ENCODE results near the gene TMEM214. TPM values are rescaled to one million over a fixed set of nuclear protein-coding genes. Genes with fewer than 3 reads are reported as not detected.

The TMEM214 gene
- total and polyA plus RNA-seq, 7 donors = 29.4 to 50.4 (median 35.8) TPM

DNA sequence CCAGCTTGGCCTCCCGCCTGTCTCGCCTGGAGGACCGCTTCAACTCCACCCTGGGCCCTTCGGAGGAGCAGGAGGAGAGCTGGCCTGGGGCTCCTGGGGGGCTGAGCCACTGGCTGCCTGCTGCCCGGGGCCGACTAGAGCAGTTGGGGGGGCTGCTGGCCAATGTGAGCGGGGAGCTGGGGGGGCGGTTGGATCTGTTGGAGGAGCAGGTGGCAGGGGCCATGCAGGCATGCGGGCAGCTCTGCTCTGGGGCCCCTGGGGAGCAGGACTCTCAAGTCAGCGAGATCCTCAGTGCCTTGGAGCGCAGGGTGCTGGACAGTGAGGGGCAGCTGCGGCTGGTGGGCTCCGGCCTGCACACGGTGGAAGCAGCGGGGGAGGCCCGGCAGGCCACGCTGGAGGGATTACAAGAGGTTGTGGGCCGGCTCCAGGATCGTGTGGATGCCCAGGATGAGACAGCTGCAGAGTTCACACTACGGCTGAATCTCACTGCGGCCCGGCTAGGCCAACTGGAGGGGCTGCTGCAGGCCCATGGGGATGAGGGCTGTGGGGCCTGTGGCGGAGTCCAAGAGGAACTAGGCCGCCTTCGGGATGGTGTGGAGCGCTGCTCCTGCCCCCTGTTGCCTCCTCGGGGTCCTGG, 50.1 kb downstream of the TMEM214 start:
- Histone ChIP-seq H3K9me3 (no peaks in the 10 kb centered on the region), H3K27ac (peak overlapping the region; percentile 85), H3K36me3 (ENCODE audit: insufficient read depth in 1 of 2, low read depth in 1 of 2) (no peaks in the 10 kb centered on the region), H3K4me1 (peaks cover 24% of the 10 kb centered on the region), H3K4me3 (peak overlapping the region; percentile 64), H3K27me3 (ENCODE audit: insufficient read depth in 3 of 3, low read length in 2 of 3) (no peaks in the 10 kb centered on the region)
- peak in 1 of 2 donors; percentile 30 for DNase-seq
- no peak for ATAC-seq
- 29 to 41% (median 37%) methylated on average over 22 to 27 of the region's 27 CpGs for WGBS, 3 donors
- TF ChIP-seq, protein P1, sequence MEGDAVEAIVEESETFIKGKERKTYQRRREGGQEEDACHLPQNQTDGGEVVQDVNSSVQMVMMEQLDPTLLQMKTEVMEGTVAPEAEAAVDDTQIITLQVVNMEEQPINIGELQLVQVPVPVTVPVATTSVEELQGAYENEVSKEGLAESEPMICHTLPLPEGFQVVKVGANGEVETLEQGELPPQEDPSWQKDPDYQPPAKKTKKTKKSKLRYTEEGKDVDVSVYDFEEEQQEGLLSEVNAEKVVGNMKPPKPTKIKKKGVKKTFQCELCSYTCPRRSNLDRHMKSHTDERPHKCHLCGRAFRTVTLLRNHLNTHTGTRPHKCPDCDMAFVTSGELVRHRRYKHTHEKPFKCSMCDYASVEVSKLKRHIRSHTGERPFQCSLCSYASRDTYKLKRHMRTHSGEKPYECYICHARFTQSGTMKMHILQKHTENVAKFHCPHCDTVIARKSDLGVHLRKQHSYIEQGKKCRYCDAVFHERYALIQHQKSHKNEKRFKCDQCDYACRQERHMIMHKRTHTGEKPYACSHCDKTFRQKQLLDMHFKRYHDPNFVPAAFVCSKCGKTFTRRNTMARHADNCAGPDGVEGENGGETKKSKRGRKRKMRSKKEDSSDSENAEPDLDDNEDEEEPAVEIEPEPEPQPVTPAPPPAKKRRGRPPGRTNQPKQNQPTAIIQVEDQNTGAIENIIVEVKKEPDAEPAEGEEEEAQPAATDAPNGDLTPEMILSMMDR (IDR thresholded peaks at IDR 0.05) = no peak
- intact Hi-C loops (cut with DNase I) = loop anchor here (1.0 to 5.0 kb wide), 2 partner anchors 33 to 46 kb away; no protein-coding TSS in a partner anchor

DNA sequence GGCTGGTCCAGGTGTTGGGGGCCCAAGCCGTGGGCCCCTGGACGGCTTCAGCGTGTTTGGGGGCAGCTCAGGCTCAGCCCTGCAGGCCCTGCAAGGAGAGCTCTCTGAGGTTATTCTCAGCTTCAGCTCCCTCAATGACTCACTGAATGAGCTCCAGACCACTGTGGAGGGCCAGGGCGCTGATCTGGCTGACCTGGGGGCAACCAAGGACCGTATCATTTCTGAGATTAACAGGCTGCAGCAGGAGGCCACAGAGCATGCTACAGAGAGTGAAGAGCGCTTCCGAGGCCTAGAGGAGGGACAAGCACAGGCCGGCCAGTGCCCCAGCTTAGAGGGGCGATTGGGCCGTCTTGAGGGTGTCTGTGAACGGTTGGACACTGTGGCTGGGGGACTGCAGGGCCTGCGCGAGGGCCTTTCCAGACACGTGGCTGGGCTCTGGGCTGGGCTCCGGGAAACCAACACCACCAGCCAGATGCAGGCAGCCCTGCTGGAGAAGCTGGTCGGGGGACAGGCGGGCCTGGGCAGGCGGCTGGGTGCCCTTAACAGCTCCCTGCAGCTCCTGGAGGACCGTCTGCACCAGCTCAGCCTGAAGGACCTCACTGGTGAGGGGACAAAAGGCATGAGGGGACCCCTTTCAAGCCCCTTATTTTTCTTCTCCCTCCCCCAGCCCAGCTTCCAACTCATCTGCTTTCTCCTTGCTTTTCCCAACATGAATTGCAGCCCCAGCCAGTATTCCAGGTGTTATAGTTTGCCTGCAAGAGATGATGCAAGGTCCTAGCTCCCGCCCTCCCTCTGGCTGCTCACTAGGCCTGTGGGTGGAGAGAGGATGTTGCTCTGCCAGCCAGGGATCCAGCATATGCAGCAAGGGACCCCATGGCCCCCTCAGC, 50.9 kb downstream of the TMEM214 start:
- intact Hi-C loops (cut with DNase I) = loop anchor here in 1 of 2 donors (5.0 kb wide), 1 partner anchor 46 kb away; no protein-coding TSS in a partner anchor
- Histone ChIP-seq H3K36me3 (ENCODE audit: insufficient read depth in 1 of 2, low read depth in 1 of 2) (no peaks in the 10 kb centered on the region), H3K27ac (peak overlapping the region; percentile 85), H3K4me3 (peak overlapping the region; percentile 64), H3K27me3 (ENCODE audit: insufficient read depth in 3 of 3, low read length in 2 of 3) (no peaks in the 10 kb centered on the region), H3K4me1 (peaks cover 24% of the 10 kb centered on the region), H3K9me3 (no peaks in the 10 kb centered on the region)
- 54 to 70% (median 56%) methylated on average over 17 to 20 of the region's 20 CpGs for WGBS, 3 donors
- peak in 1 of 2 donors; percentile 26 for DNase-seq
- TF ChIP-seq, protein P1 (IDR thresholded peaks at IDR 0.05) = no peak
- no peak for ATAC-seq

DNA sequence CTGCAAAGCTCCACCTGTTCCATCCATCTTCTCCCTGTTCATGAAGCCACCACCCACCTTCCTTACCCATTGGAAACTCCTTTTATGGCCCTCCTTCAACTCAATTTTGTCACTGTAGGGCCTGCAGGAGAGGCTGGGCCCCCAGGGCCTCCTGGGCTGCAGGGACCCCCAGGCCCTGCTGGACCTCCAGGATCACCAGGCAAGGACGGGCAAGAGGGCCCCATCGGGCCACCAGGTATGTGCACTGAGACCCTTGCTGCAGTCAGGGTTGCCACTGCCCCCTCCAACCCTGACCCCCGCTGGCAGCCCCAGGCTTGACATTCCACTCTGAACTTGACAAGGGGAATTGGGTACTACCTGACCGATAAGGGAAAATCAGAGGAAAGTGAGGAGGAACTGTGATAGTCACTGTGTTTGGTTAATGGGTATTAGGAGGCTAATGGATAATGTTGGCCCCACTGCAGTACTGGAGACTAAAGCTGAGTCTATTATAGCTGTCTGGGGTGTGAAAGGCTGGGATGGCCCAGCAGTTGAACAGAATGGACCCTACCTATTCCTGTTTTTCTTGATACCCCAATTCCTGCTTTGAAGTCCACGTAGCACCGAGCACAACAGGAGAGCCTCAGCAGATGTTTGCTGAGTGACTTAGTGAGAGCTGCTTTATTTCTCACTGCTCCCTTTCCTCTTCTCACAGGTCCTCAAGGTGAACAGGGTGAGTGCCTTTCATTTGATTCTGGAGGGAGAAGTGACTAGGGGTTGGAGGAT, 51.7 kb downstream of the TMEM214 start:
- Histone ChIP-seq H3K27me3 (ENCODE audit: insufficient read depth in 3 of 3, low read length in 2 of 3) (no peaks in the 10 kb centered on the region), H3K9me3 (no peaks in the 10 kb centered on the region), H3K36me3 (ENCODE audit: insufficient read depth in 1 of 2, low read depth in 1 of 2) (no peaks in the 10 kb centered on the region), H3K4me1 (peaks cover 24% of the 10 kb centered on the region), H3K4me3 (no peak overlapping the region), H3K27ac (no peak overlapping the region)
- DNase-seq (peak in 1 of 2 donors; percentile 50), ATAC-seq (no peak)
- TF ChIP-seq, protein P1 (IDR thresholded peaks at IDR 0.05) = no peak
- intact Hi-C loops (cut with DNase I) = loop anchor here in 1 of 2 donors (5.0 kb wide), 2 partner anchors 47 to 122 kb away; no protein-coding TSS in a partner anchor
- 77 to 89% (median 84%) methylated on average over 6 of the region's 6 CpGs for WGBS, 3 donors

DNA sequence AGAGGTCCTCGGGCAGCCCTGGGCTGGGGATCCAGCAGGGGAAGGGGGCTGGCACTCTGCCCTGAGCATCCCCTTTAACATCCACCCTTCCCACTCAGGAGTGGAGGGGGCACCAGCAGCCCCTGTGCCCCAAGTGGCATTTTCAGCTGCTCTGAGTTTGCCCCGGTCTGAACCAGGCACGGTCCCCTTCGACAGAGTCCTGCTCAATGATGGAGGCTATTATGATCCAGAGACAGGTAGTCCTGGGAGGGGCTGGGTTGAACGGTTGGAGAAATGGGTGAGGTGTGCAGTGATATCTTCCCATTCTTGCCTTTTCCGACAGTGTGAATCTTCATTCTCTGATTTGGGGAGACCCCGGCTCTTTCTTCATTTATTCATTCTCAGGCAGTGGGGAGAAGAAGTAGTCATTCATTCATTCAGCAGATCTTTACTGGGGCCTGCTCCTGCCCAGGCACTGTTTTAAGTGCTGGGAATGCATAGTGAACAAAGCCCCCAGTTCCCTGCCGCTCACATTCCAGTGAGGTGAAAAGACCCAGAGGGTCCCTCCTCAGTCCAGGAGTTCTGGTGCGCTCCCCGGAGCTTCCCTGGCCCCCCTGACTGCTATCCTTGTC, 52.4 kb downstream of the TMEM214 start:
- H3K4me1 ChIP-seq = peaks cover 24% of the 10 kb centered on the region
- peak overlapping the region; percentile 84 for H3K27ac ChIP-seq
- no peak for ATAC-seq
- peak in 1 of 2 donors; percentile 54 for DNase-seq
- TF ChIP-seq, protein P1 (IDR thresholded peaks at IDR 0.05) = no peak
- H3K9me3 ChIP-seq = no peaks in the 10 kb centered on the region
- H3K4me3 ChIP-seq = peak overlapping the region; percentile 70
- H3K36me3 ChIP-seq (ENCODE audit: insufficient read depth in 1 of 2, low read depth in 1 of 2) = no peaks in the 10 kb centered on the region
- H3K27me3 ChIP-seq (ENCODE audit: insufficient read depth in 3 of 3, low read length in 2 of 3) = no peaks in the 10 kb centered on the region
- 54 to 64% (median 55%) methylated on average over 10 of the region's 10 CpGs for whole genome bisulfite sequencing, 3 donors
- intact Hi-C loops (cut with DNase I) = loop anchor here in 1 of 2 donors (5.0 kb wide), 1 partner anchor 123 kb away; no protein-coding TSS in a partner anchor
